ENCODE data around the gene ARID2.

GRCh38 chr12:45915405-45915804 is 185.9 kb downstream of the ARID2 start:
- TF ChIP-seq CTCF (conservative IDR thresholded peaks at IDR 0.05; ENCODE audit: low read depth in 2 of 2) (no peak), REST (IDR thresholded peaks at IDR 0.05; ENCODE audit: unreplicated experiment) (no peak), EZH2 (IDR thresholded peaks at IDR 0.05; ENCODE audit: low read depth, unreplicated experiment) (no peak)
